HEK293T (cell line): Measurements from ENCODE around the gene RAB7B.

Source experiments
- CTCF ChIA-PET: fragments of 350-600 bp; formaldehyde crosslinking; extraction: SDS; loops from one replicate; lab custom pipeline; 2021; ENCODE audit warnings: antibody characterized with exemption, inconsistent platforms; lab: Yijun Ruan, JAX
- POLR2A ChIA-PET: fragments of 350-600 bp; formaldehyde crosslinking; extraction: SDS; loops from one replicate; lab custom pipeline; 2020; ENCODE audit warnings: antibody characterized with exemption, inconsistent platforms; lab: Yijun Ruan, JAX
- DNase-seq: peaks from one replicate; pipeline ENCODE4 v3.0.0; 2012; ENCODE audit warnings: mixed read lengths; ENCODE audit errors: extremely low spot score
- ARNT ChIP-seq: fragments of 450-650 bp; IDR thresholded peaks from 2 replicates; pipeline ENCODE4 v1.6.1; 2017; ENCODE audit warnings: mild to moderate bottlenecking
- BHLHE40 ChIP-seq: fragments of 450-650 bp; IDR thresholded peaks from 2 replicates; pipeline ENCODE4 v1.6.1; 2016; ENCODE audit warnings: mild to moderate bottlenecking, moderate library complexity, borderline replicate concordance
- CTBP1 ChIP-seq: fragments of 450-650 bp; IDR thresholded peaks from 2 replicates; pipeline ENCODE4 v1.6.1; 2016; ENCODE audit warnings: borderline replicate concordance
- ELF4 ChIP-seq: fragments of 450-650 bp; IDR thresholded peaks from 2 replicates; pipeline ENCODE4 v1.6.1; 2017; ENCODE audit warnings: antibody characterized with exemption
- FOXA1 ChIP-seq: fragments of 450-650 bp; IDR thresholded peaks from 2 replicates; pipeline ENCODE4 v1.6.1; 2016; ENCODE audit warnings: mild to moderate bottlenecking
- FOXK2 ChIP-seq: fragments of 450-650 bp; IDR thresholded peaks from 2 replicates; pipeline ENCODE4 v1.6.1; 2016; ENCODE audit warnings: mild to moderate bottlenecking
- FOXM1 ChIP-seq: fragments of 450-650 bp; IDR thresholded peaks from 2 replicates; pipeline ENCODE4 v1.6.1; 2017; ENCODE audit warnings: mild to moderate bottlenecking, borderline replicate concordance
- HDGF ChIP-seq: fragments of 450-650 bp; IDR thresholded peaks from 2 replicates; pipeline ENCODE4 v1.6.1; 2017; ENCODE audit warnings: antibody characterized with exemption, borderline replicate concordance
- L3MBTL2 ChIP-seq: fragments of 450-650 bp; conservative IDR thresholded peaks from 2 replicates; pipeline ENCODE4 v1.6.1; 2016; ENCODE audit warnings: mild to moderate bottlenecking
- LEF1 ChIP-seq: fragments of 450-650 bp; IDR thresholded peaks from 2 replicates; pipeline ENCODE4 v1.6.1; 2017; ENCODE audit warnings: mild to moderate bottlenecking, borderline replicate concordance
- NFRKB ChIP-seq: fragments of 450-650 bp; IDR thresholded peaks from 2 replicates; pipeline ENCODE4 v1.6.1; 2016; ENCODE audit warnings: mild to moderate bottlenecking, moderate library complexity
- PKNOX1 ChIP-seq: fragments of 450-650 bp; IDR thresholded peaks from 2 replicates; pipeline ENCODE4 v1.6.1; 2016
- SP1 ChIP-seq: fragments of 450-650 bp; IDR thresholded peaks from 2 replicates; pipeline ENCODE4 v1.6.1; 2017
- SUZ12 ChIP-seq: fragments of 450-650 bp; IDR thresholded peaks from 2 replicates; pipeline ENCODE4 v1.6.1; 2016; ENCODE audit warnings: mild to moderate bottlenecking
- TARDBP ChIP-seq: fragments of 450-650 bp; IDR thresholded peaks from 2 replicates; pipeline ENCODE4 v1.6.1; 2016
- ZNF384 ChIP-seq: fragments of 450-650 bp; IDR thresholded peaks from 2 replicates; pipeline ENCODE4 v1.6.1; 2016

RAB7B gene

GRCh38 chr1:205992218-205992882 is 10.8 kb downstream of the RAB7B start:
- DNase-seq: no peak
- ChIA-PET POLR2A (no interaction called here), CTCF (interaction anchor here (1.4 kb wide), 1 partner anchor 15 kb away, joined by 5 read pairs; no protein-coding TSS in a partner anchor)
- TF ChIP-seq CTBP1: no peak
- no peak for TF ChIP-seq ZNF384

- ChIA-PET CTCF (interaction anchor here (1.4 kb wide), 1 partner anchor 14 kb away, joined by 5 read pairs; no protein-coding TSS in a partner anchor), POLR2A (no interaction called here)
- DNase-seq: no peak
- TF ChIP-seq SUZ12 (no peak), FOXK2 (no peak), FOXA1 (no peak), TARDBP (no peak), CTBP1 (no peak), ZNF384 (no peak), NFRKB (no peak)
Observed at GRCh38 chr1:205991237-205991636, 12.0 kb downstream of the RAB7B start.

DNA sequence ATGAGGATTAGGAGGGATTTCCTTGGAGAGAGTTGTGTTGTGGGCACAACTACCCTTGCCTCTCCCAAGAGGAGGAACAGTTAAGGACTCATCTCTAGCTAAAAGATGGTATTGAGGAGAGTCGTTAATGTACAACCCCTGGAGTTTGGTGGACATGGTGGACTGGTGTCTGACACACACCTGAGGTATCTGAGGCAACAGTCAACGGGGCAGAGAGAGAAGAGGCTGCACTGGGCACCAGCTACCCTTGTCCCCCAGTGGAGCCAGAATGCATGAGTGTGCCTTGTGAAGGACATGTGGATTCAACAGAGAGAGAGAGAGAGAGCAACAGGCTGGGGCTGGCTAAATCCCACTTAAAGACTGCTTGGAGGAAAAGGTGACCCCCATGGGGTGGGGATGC is 13.0 kb downstream of the RAB7B start:
- DNase-seq: no peak
- ChIA-PET POLR2A (no interaction called here), CTCF (interaction anchor here (1.2 kb wide), 1 partner anchor 13 kb away, joined by 4 read pairs; no protein-coding TSS in a partner anchor)
- TF ChIP-seq FOXK2 (no peak), L3MBTL2 (no peak), FOXM1 (no peak), TARDBP (no peak), LEF1 (no peak), ZNF384 (no peak), BHLHE40 (no peak), SUZ12 (no peak), ELF4 (no peak), PKNOX1 (no peak), SP1 (no peak), HDGF (no peak), NFRKB (no peak), FOXA1 (no peak)

DNA sequence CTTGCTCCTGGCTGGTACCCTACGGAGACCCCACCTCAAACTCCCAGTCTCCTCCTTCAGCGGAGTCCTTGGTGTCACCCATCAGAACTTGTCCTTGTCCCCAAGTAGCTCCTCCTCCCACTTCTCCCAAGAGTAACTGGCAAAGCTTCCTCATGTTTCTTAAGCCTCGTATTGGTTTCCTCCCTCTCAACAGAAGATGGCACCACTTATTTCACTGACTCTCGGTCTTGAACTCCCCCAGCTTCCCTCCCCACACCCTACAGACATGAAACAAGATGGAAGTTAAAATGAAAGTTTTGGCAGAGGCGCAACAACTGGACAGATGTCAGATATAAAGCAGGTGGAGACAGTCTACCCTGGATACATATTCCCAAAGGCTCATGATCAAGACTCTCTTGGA is 13.4 kb downstream of the RAB7B start:
- ChIA-PET POLR2A (no interaction called here), CTCF (interaction anchor here (1.2 kb wide), 1 partner anchor 12 kb away, joined by 4 read pairs; no protein-coding TSS in a partner anchor)
- DNase-seq: no peak
- TF ChIP-seq FOXK2: no peak
- no peak for TF ChIP-seq CTBP1
- TF ChIP-seq PKNOX1: no peak
- TF ChIP-seq FOXA1: no peak

DNA sequence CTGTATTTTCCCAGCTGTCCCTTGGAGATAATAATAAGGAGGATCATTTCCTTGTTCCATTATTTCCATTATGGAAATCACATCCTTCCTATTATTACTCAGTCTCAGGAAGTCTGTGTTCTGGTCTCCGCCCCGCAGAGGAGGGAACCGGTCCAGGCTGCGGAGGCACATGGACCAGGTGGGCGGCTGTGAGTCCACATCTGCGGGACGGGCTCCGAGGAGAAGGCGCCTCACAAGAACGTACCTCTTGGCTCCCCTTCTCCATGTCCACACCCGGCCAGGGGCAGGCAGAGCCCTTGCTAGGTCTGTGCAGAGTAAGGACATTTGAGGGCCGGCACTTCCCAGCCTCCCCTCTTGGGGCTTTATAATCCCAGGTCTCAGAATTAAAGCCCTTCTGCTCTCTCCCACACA is 14.6 kb downstream of the RAB7B start:
- TF ChIP-seq TARDBP (no peak), SUZ12 (no peak), CTBP1 (no peak), FOXK2 (no peak), ARNT (no peak), SP1 (no peak), HDGF (no peak), FOXA1 (no peak), FOXM1 (no peak), ZNF384 (no peak), LEF1 (no peak), NFRKB (no peak), ELF4 (no peak), BHLHE40 (no peak), PKNOX1 (no peak), L3MBTL2 (no peak)
- ChIA-PET POLR2A (no interaction called here), CTCF (no interaction called here)
- no peak for DNase-seq

- TF ChIP-seq TARDBP (no peak), SP1 (no peak), PKNOX1 (no peak), HDGF (no peak)
- CTCF ChIA-PET: interaction anchor here (1.5 to 3.6 kb wide), 3 partner anchors 10 to 119 kb away, joined by 3 to 22 read pairs (median 18); no protein-coding TSS in a partner anchor
- no peak for DNase-seq
- POLR2A ChIA-PET: no interaction called here
Observed at GRCh38 chr1:205986861-205987260, 16.3 kb downstream of the RAB7B start.
